Neuronal stem cell (in vitro differentiated cells): Measurements from ENCODE around the gene TMEM11.

Experiments
- DNase-seq: peaks from one replicate; pipeline ENCODE4 v3.0.0-alpha.2; 2013; ENCODE audit warnings: low spot score
- H2AFZ ChIP-seq: one replicate; pipeline ENCODE4 v1.6.1; 2013; ENCODE audit warnings: mild to moderate bottlenecking, low read length, inconsistent platforms
- H2AK5ac ChIP-seq: 2 replicates; pipeline ENCODE4 v1.6.1; 2013; ENCODE audit warnings: low read depth, mild to moderate bottlenecking, inconsistent platforms, low read length, moderate library complexity, mixed read lengths
- H2BK120ac ChIP-seq: 2 replicates; pipeline ENCODE4 v1.6.1; 2013; ENCODE audit warnings: low read depth, mild to moderate bottlenecking, inconsistent platforms, low read length, moderate library complexity, mixed read lengths
- H2BK12ac ChIP-seq: one replicate; pipeline ENCODE4 v1.6.1; 2013; ENCODE audit warnings: low read length, inconsistent platforms
- H2BK15ac ChIP-seq: 2 replicates; pipeline ENCODE4 v1.6.1; 2013; ENCODE audit warnings: mild to moderate bottlenecking, low read length, inconsistent platforms, mixed read lengths
- H2BK5ac ChIP-seq: one replicate; pipeline ENCODE4 v1.6.1; 2013; ENCODE audit warnings: inconsistent platforms, mild to moderate bottlenecking, low read length, moderate library complexity
- H3K14ac ChIP-seq: one replicate; pipeline ENCODE4 v1.6.1; 2013; ENCODE audit warnings: low read length, inconsistent platforms
- H3K18ac ChIP-seq: 2 replicates; pipeline ENCODE4 v1.6.1; 2013; ENCODE audit warnings: low read length, inconsistent platforms
- H3K23ac ChIP-seq: 2 replicates; pipeline ENCODE4 v1.6.1; 2013; ENCODE audit warnings: low read depth, mild to moderate bottlenecking, mixed read lengths, low read length, inconsistent platforms; ENCODE audit not compliant: poor library complexity
- H3K27ac ChIP-seq: replicated peaks from 3 replicates; pipeline ENCODE4 v1.5.1; 2013; ENCODE audit warnings: low read length, inconsistent platforms
- H3K27me3 ChIP-seq, 3 experiments: 2 replicates each; pipeline ENCODE4 v1.6.1; 2013; ENCODE audit warnings: low read length in 3 of 3, mild to moderate bottlenecking in 2 of 3, inconsistent platforms in 1 of 3, low read depth in 1 of 3, mixed read lengths in 1 of 3, moderate library complexity in 1 of 3; ENCODE audit not compliant: control insufficient read depth in 3 of 3, insufficient read depth in 3 of 3
- H3K36me3 ChIP-seq, 2 donors: replicated peaks in 1 of 2; 2 replicates each; pipeline ENCODE4 v1.6.1; 2013; ENCODE audit warnings: low read length in 2 of 2; ENCODE audit not compliant: control insufficient read depth in 2 of 2, insufficient read depth in 2 of 2
- H3K4ac ChIP-seq: 2 replicates; pipeline ENCODE4 v1.6.1; 2013; ENCODE audit warnings: inconsistent platforms, mild to moderate bottlenecking, low read length, moderate library complexity
- H3K4me1 ChIP-seq, 2 donors: 1 replicate in 1 of 2; 2 replicates in 1 of 2; pipeline ENCODE4 v1.6.1; 2013; ENCODE audit warnings: low read length in 2 of 2, low read depth in 1 of 2; ENCODE audit not compliant: control insufficient read depth in 2 of 2, insufficient read depth in 1 of 2
- H3K4me2 ChIP-seq: one replicate; pipeline ENCODE4 v1.6.1; 2013; ENCODE audit warnings: mild to moderate bottlenecking, low read length, inconsistent platforms; ENCODE audit not compliant: insufficient read depth, poor library complexity, severe bottlenecking
- H3K4me3 ChIP-seq, 2 donors: 2 replicates each; pipeline ENCODE4 v1.5.1; 2013; ENCODE audit warnings: low read length in 2 of 2, mild to moderate bottlenecking in 2 of 2, inconsistent platforms in 1 of 2, moderate library complexity in 1 of 2
- H3K79me1 ChIP-seq: one replicate; pipeline ENCODE4 v1.6.1; 2013; ENCODE audit warnings: low read depth, mild to moderate bottlenecking, inconsistent platforms, low read length, moderate library complexity
- H3K9ac ChIP-seq: one replicate; pipeline ENCODE4 v1.6.1; 2013; ENCODE audit warnings: mild to moderate bottlenecking, low read depth, low read length, inconsistent platforms; ENCODE audit not compliant: poor library complexity
- H3K9me3 ChIP-seq, 2 donors: replicated peaks in 1 of 2; 2 replicates each; pipeline versions ENCODE3 to v1.6.1; 2013; ENCODE audit warnings: low read length in 2 of 2, mild to moderate bottlenecking in 2 of 2, inconsistent platforms in 1 of 2, low read depth in 1 of 2, mixed read lengths in 1 of 2, moderate library complexity in 1 of 2; ENCODE audit not compliant: control insufficient read depth in 2 of 2, insufficient read depth in 1 of 2
- H4K8ac ChIP-seq: one replicate; pipeline ENCODE4 v1.6.1; 2013; ENCODE audit warnings: low read depth, mild to moderate bottlenecking, inconsistent platforms, low read length, moderate library complexity
- H4K91ac ChIP-seq: one replicate; pipeline ENCODE4 v1.6.1; 2013; ENCODE audit warnings: low read length, low read depth, mild to moderate bottlenecking, inconsistent platforms; ENCODE audit not compliant: poor library complexity
- WGBS, 2 donors: extraction: QIAGEN DNeasy Blood & Tissue Kit; methylation state at CpG; one replicate each; pipeline ENCODE4 v1.1.7; 2013; ENCODE audit warnings: missing lambda C conversion rate in 2 of 2, mixed read lengths in 1 of 2; ENCODE audit not compliant: insufficient read length in 2 of 2, insufficient replicate concordance in 1 of 2; ENCODE audit errors: extremely low coverage in 2 of 2; 5-methylcytosine and 5-hydroxymethylcytosine counted together

The TMEM11 gene

GRCh38 chr17:21240369-21241055 is 26.6 kb upstream of the TMEM11 start:
- H3K4ac ChIP-seq, result no peak overlapping the region
- peak overlapping the region; percentile 89 for H3K18ac ChIP-seq
- H3K27me3 ChIP-seq, result no peaks in the 10 kb centered on the region
- DNase-seq, result no peak
- no peak overlapping the region for H3K4me3 ChIP-seq
- H3K27ac ChIP-seq, result no peak overlapping the region
- H2BK120ac ChIP-seq, result no peak overlapping the region
- H2AK5ac ChIP-seq, result peak overlapping the region; percentile 3
- no peaks in the 10 kb centered on the region for H3K79me1 ChIP-seq
- no peak overlapping the region for H4K91ac ChIP-seq
- H2BK5ac ChIP-seq, result no peak overlapping the region
- peak overlapping the region; percentile 15 for H2BK15ac ChIP-seq
- H2AFZ ChIP-seq, result peak overlapping the region; percentile 56
- peaks cover 14 to 18% of the 10 kb centered on the region in 2 donors for H3K4me1 ChIP-seq
- H3K23ac ChIP-seq, result no peak overlapping the region
- no peaks in the 10 kb centered on the region for H3K36me3 ChIP-seq
- H3K9ac ChIP-seq, result no peak overlapping the region
- H3K4me2 ChIP-seq, result no peak overlapping the region
- H3K9me3 ChIP-seq, result no peaks in the 10 kb centered on the region
- H2BK12ac ChIP-seq, result peak overlapping the region; percentile 4
- H3K14ac ChIP-seq, result no peak overlapping the region
- H4K8ac ChIP-seq, result no peak overlapping the region
- WGBS, 2 donors, result no CpG with 5 or more reads among the region's 25 CpGs

- no peak overlapping the region for H2BK5ac ChIP-seq
- H2BK12ac ChIP-seq, result peak overlapping the region; percentile 4
- no peak overlapping the region for H4K91ac ChIP-seq
- H2AK5ac ChIP-seq, result no peak overlapping the region
- H2AFZ ChIP-seq, result peak overlapping the region; percentile 56
- no peak overlapping the region for H2BK15ac ChIP-seq
- H3K18ac ChIP-seq, result peak overlapping the region; percentile 89
- H3K23ac ChIP-seq, result no peak overlapping the region
- no peak overlapping the region for H3K4ac ChIP-seq
- H4K8ac ChIP-seq, result no peak overlapping the region
- DNase-seq, result no peak
- no peak overlapping the region for H2BK120ac ChIP-seq
- no peak overlapping the region for H3K4me3 ChIP-seq
- H3K79me1 ChIP-seq, result no peaks in the 10 kb centered on the region
- peaks cover 14 to 18% of the 10 kb centered on the region in 2 donors for H3K4me1 ChIP-seq
- no peaks in the 10 kb centered on the region for H3K36me3 ChIP-seq
- H3K4me2 ChIP-seq, result no peak overlapping the region
- peak overlapping the region; percentile 57 for H3K9ac ChIP-seq
- H3K14ac ChIP-seq, result no peak overlapping the region
- H3K9me3 ChIP-seq, result no peaks in the 10 kb centered on the region
- H3K27me3 ChIP-seq, result no peaks in the 10 kb centered on the region
- WGBS, 2 donors, result no CpG with 5 or more reads among the region's 12 CpGs
- peak overlapping the region; percentile 38 for H3K27ac ChIP-seq
Measured at GRCh38 chr17:21239680-21240368, 25.9 kb upstream of the TMEM11 start.

- H3K36me3 ChIP-seq, result no peaks in the 10 kb centered on the region
- H3K27me3 ChIP-seq, result no peaks in the 10 kb centered on the region
- no peaks in the 10 kb centered on the region for H3K79me1 ChIP-seq
- no peak overlapping the region for H2BK12ac ChIP-seq
- no peak overlapping the region for H3K4me2 ChIP-seq
- H4K8ac ChIP-seq, result no peak overlapping the region
- no peak overlapping the region for H2BK5ac ChIP-seq
- H2AK5ac ChIP-seq, result no peak overlapping the region
- H3K4me1 ChIP-seq, result peaks cover 9 to 10% of the 10 kb centered on the region in 2 donors
- H4K91ac ChIP-seq, result no peak overlapping the region
- no peak overlapping the region for H3K18ac ChIP-seq
- H3K14ac ChIP-seq, result no peak overlapping the region
- no peak overlapping the region for H2BK120ac ChIP-seq
- no peak overlapping the region for H3K27ac ChIP-seq
- H3K4ac ChIP-seq, result no peak overlapping the region
- no peak overlapping the region for H3K23ac ChIP-seq
- H2AFZ ChIP-seq, result no peak overlapping the region
- no peak overlapping the region for H3K4me3 ChIP-seq
- DNase-seq, result no peak
- no CpG with 5 or more reads among the region's 1 CpG for WGBS, 2 donors
- peaks cover 1 to 4% of the 10 kb centered on the region in 2 donors for H3K9me3 ChIP-seq
- no peak overlapping the region for H3K9ac ChIP-seq
- no peak overlapping the region for H2BK15ac ChIP-seq
Measured at GRCh38 chr17:21235921-21236320, 22.0 kb upstream of the TMEM11 start.

GRCh38 chr17:21233581-21234347 is 19.8 kb upstream of the TMEM11 start:
- Histone ChIP-seq H2BK5ac (no peak overlapping the region), H3K14ac (no peak overlapping the region), H4K8ac (no peak overlapping the region), H3K23ac (no peak overlapping the region), H3K9ac (peak overlapping the region; percentile 39), H3K4me2 (no peak overlapping the region), H3K9me3 (peaks cover 1 to 4% of the 10 kb centered on the region in 2 donors), H3K36me3 (no peaks in the 10 kb centered on the region), H3K4me1 (no peaks in the 10 kb centered on the region), H3K4ac (no peak overlapping the region), H2AFZ (no peak overlapping the region), H2BK15ac (no peak overlapping the region), H3K4me3 (no peak overlapping the region), H2BK120ac (no peak overlapping the region), H3K27me3 (no peaks in the 10 kb centered on the region), H3K18ac (no peak overlapping the region), H4K91ac (no peak overlapping the region), H2AK5ac (no peak overlapping the region), H3K79me1 (peaks cover 2% of the 10 kb centered on the region), H2BK12ac (no peak overlapping the region), H3K27ac (no peak overlapping the region)
- DNase-seq, result no peak
- WGBS, 2 donors, result no CpG with 5 or more reads among the region's 7 CpGs
